GM12878 (cell line): ENCODE measurements around the gene LAMA5. TPM values are rescaled to one million over a fixed set of nuclear protein-coding genes. Genes with fewer than 3 reads are reported as not detected.

Experiments
- ATAC-seq: fragments of 200-7000 bp; cut with Tn5 transposase; 3 replicates; pipeline ENCODE4 v1.9.1; 2020; ENCODE audit warnings: mild to moderate bottlenecking, moderate library complexity
- BruUV-seq: library from RNA; stranded (reverse); fragments of 400-500 nt; replicated peaks from 2 replicates; lab custom pipeline; 2021; lab: Mats Ljungman, UMichigan
- CTCF ChIA-PET: fragments of 300-600 bp; sonication (Branson Sonifier 250); formaldehyde crosslinking; extraction: SDS; loops from one replicate; lab custom pipeline; 2021; ENCODE audit warnings: inconsistent platforms; lab: Yijun Ruan, JAX
- POLR2A ChIA-PET: fragments of 350-600 bp; formaldehyde crosslinking; extraction: SDS; loops from one replicate; lab custom pipeline; 2021; ENCODE audit warnings: inconsistent platforms; lab: Charles Lee
- RAD21 ChIA-PET: fragments of 300-600 bp; sonication (Branson Sonifier 250); formaldehyde crosslinking; loops from one replicate; lab custom pipeline; 2023; ENCODE audit warnings: antibody characterized with exemption; ENCODE audit not compliant: unreplicated experiment; lab: Charles Lee
- SMC1A ChIA-PET: fragments of 300-600 bp; sonication (Branson Sonifier 250); formaldehyde crosslinking; loops from one replicate; lab custom pipeline; 2023; ENCODE audit not compliant: unreplicated experiment, uncharacterized antibody; lab: Charles Lee
- DNase-seq: peaks from one replicate; pipeline ENCODE4 v3.0.0-alpha.2; 2011; ENCODE audit warnings: low read depth, low spot score
- FAIRE-seq: peaks from 3 replicates; lab custom pipeline; 2011; peaks lifted over from hg19 to GRCh38; lab: Jason Lieb, UNC
- H2AFZ ChIP-seq: 2 replicates; pipeline ENCODE4 v1.6.0; 2011; ENCODE audit warnings: low read depth, low read length, control low read depth; ENCODE audit not compliant: control insufficient read depth
- H3K27ac ChIP-seq: 2 replicates; pipeline ENCODE4 v1.5.1; 2011; ENCODE audit warnings: control low read depth; ENCODE audit not compliant: control insufficient read depth, insufficient read depth
- H3K27me3 ChIP-seq, 2 experiments: replicated peaks in 1 of 2; 2 replicates each; pipeline versions ENCODE4 v1.6.0 to v1.6.1; 2011; ENCODE audit warnings: low read length in 1 of 2; ENCODE audit not compliant: control insufficient read depth in 2 of 2, insufficient read depth in 2 of 2
- H3K36me3 ChIP-seq, 2 experiments: 2 replicates each; pipeline ENCODE4 v1.5.1; 2011; ENCODE audit warnings: low read length in 1 of 2; ENCODE audit not compliant: control insufficient read depth in 2 of 2, insufficient read depth in 2 of 2
- H3K4me1 ChIP-seq: 2 replicates; pipeline ENCODE4 v1.6.1; 2011; ENCODE audit warnings: mild to moderate bottlenecking, low read length, moderate library complexity, mixed read lengths; ENCODE audit not compliant: control insufficient read depth, insufficient read depth
- H3K4me2 ChIP-seq: 2 replicates; pipeline ENCODE4 v1.6.0; 2011; ENCODE audit warnings: control low read depth; ENCODE audit not compliant: control insufficient read depth, insufficient read depth
- H3K4me3 ChIP-seq: fragments of 200-600 bp; sonication (generic); 2 replicates; pipeline ENCODE4 v1.5.1; 2016
- H3K79me2 ChIP-seq: 2 replicates; pipeline ENCODE4 v1.6.0; 2011; ENCODE audit warnings: low read length; ENCODE audit not compliant: control insufficient read depth, insufficient read depth
- H3K9ac ChIP-seq: 2 replicates; pipeline ENCODE4 v1.8.0; 2011; ENCODE audit warnings: low read length, control low read depth, mixed read lengths; ENCODE audit not compliant: control insufficient read depth, insufficient read depth
- H3K9me3 ChIP-seq: replicated peaks from 3 replicates; pipeline ENCODE4 v1.5.1; 2011; ENCODE audit warnings: mild to moderate bottlenecking, low read length; ENCODE audit not compliant: control insufficient read depth, insufficient read depth
- H4K20me1 ChIP-seq: 2 replicates; pipeline ENCODE4 v1.6.0; 2011; ENCODE audit not compliant: control insufficient read depth, insufficient read depth
- BACH1 ChIP-seq: fragments of 450-650 bp; IDR thresholded peaks from 2 replicates; pipeline ENCODE4 v1.6.1; 2017; ENCODE audit warnings: mild to moderate bottlenecking, borderline replicate concordance
- DPF2 ChIP-seq: fragments of 450-650 bp; IDR thresholded peaks from 2 replicates; pipeline ENCODE4 v1.6.1; 2017; ENCODE audit warnings: mild to moderate bottlenecking
- E2F8 ChIP-seq: fragments of 450-650 bp; IDR thresholded peaks from 2 replicates; pipeline ENCODE4 v1.6.1; 2018; ENCODE audit warnings: mild to moderate bottlenecking, low read depth, moderate library complexity; ENCODE audit not compliant: partially characterized antibody
- EGR1 ChIP-seq, 2 experiments: IDR thresholded peaks; 1 replicate in 1 of 2; 2 replicates in 1 of 2; pipeline ENCODE4 v1.6.1; 2011 to 2012; ENCODE audit warnings: low read depth in 2 of 2, low read length in 2 of 2, borderline replicate concordance in 1 of 2, mild to moderate bottlenecking in 1 of 2, moderate library complexity in 1 of 2
- ETV6 ChIP-seq, 2 experiments: fragments of 450-650 bp in 1 of 2; IDR thresholded peaks in 1 of 2; conservative IDR thresholded peaks in 1 of 2; 2 replicates each; pipeline ENCODE4 v1.6.1; 2014; ENCODE audit warnings: antibody characterized with exemption in 1 of 2, borderline replicate concordance in 1 of 2, low read depth in 1 of 2, mild to moderate bottlenecking in 1 of 2, moderate library complexity in 1 of 2
- FOS ChIP-seq: IDR thresholded peaks from 3 replicates; pipeline ENCODE4 v1.6.1; 2011; ENCODE audit warnings: borderline replicate concordance; ENCODE audit not compliant: insufficient read length; ENCODE audit errors: extremely low read depth
- FOXK2 ChIP-seq: fragments of 450-650 bp; IDR thresholded peaks from 2 replicates; pipeline ENCODE4 v1.6.1; 2017; ENCODE audit warnings: mild to moderate bottlenecking, moderate library complexity
- IRF5 ChIP-seq: fragments of 450-650 bp; IDR thresholded peaks from 2 replicates; pipeline ENCODE4 v1.6.1; 2017; ENCODE audit warnings: borderline replicate concordance
- NFYB ChIP-seq: IDR thresholded peaks from 2 replicates; pipeline ENCODE4 v1.6.1; 2011; ENCODE audit warnings: low read depth, mild to moderate bottlenecking, low read length, improper control_type of control experiment, moderate library complexity; ENCODE audit not compliant: insufficient read depth
- POLR2AphosphoS5 ChIP-seq: IDR thresholded peaks from 2 replicates; pipeline ENCODE4 v1.6.1; 2011; ENCODE audit warnings: mild to moderate bottlenecking, low read length, inconsistent platforms
- RBBP5 ChIP-seq: fragments of 200-600 bp; sonication (generic); conservative IDR thresholded peaks from 2 replicates; pipeline ENCODE4 v1.6.1; 2016
- SMC3 ChIP-seq: IDR thresholded peaks from 2 replicates; pipeline ENCODE4 v1.6.1; 2011; ENCODE audit warnings: low read length, improper control_type of control experiment, borderline replicate concordance
- SPI1 ChIP-seq: IDR thresholded peaks from 2 replicates; pipeline ENCODE4 v1.6.1; 2011; ENCODE audit warnings: low read depth, mild to moderate bottlenecking, low read length, moderate library complexity, borderline replicate concordance; ENCODE audit not compliant: insufficient read depth
- STAT1 ChIP-seq: fragments of 450-650 bp; conservative IDR thresholded peaks from 2 replicates; pipeline ENCODE4 v1.6.1; 2014; ENCODE audit warnings: antibody characterized with exemption, mild to moderate bottlenecking
- TAF1 ChIP-seq: IDR thresholded peaks from 2 replicates; pipeline ENCODE4 v1.6.1; 2011; ENCODE audit warnings: mild to moderate bottlenecking, low read depth, low read length, borderline replicate concordance
- ZZZ3 ChIP-seq: IDR thresholded peaks from 2 replicates; pipeline ENCODE4 v1.6.1; 2011; ENCODE audit warnings: low read depth; ENCODE audit not compliant: control insufficient read depth, insufficient read length
- WGBS: methylation state at CpG from one replicate; pipeline ENCODE4 v1.1.6; 2016; ENCODE audit warnings: low lambda C conversion rate; ENCODE audit not compliant: insufficient replicate concordance, insufficient coverage; ENCODE audit errors: missing lambda C conversion rate; 5-methylcytosine and 5-hydroxymethylcytosine counted together
- in situ Hi-C: fragments of 300-500 bp; cut with MboI; formaldehyde crosslinking; loops from 9 replicates; pipeline ENCODE4 v1.14.3; 2018; ENCODE audit warnings: mixed read lengths
- intact Hi-C: fragments of 100-400 bp; cut with micrococcal nuclease; formaldehyde crosslinking; loops from one replicate; pipeline ENCODE4 v1.14.2; 2022; ENCODE audit not compliant: unreplicated experiment
- polyA plus RNA-seq, 11 experiments: library from polyadenylated mRNA; depleted of rRNA in 4 of 11; unstranded in 6 of 11; stranded (reverse) in 5 of 11; fragments of >200 nt; fragmentation: Nextera tagmentation in 4 of 11; fragmentation: Illumina TruSeq in 1 of 11; extraction: Ambion mirVana in 4 of 11; extraction: Trizol in 1 of 11; gene quantifications; 1 replicate in 1 of 11; 2 replicates in 10 of 11; pipeline versions ENCODE4 v1.2.1 to v1.2.3, GENCODE V29; 2011 to 2016; ENCODE audit warnings: inconsistent platforms in 2 of 11, missing spikeins in 2 of 11, low read depth in 1 of 11
- total RNA-seq, 4 experiments: library from RNA; depleted of rRNA in 3 of 4; stranded (reverse); fragments of >200 nt in 3 of 4; fragmentation: Illumina TruSeq in 1 of 4; extraction: Trizol in 1 of 4; gene quantifications; 2 replicates each; pipeline versions ENCODE4 v1.2.1 to v1.2.3, GENCODE V29; 2013 to 2021

Gene LAMA5
- total and polyA plus RNA-seq, 10 of the 15 experiments (the other 5 are each of a cell fraction or from before 2014, with no cell fraction given): 0.09 to 3.1 (median 1.6) TPM; not detected in 3

DNA sequence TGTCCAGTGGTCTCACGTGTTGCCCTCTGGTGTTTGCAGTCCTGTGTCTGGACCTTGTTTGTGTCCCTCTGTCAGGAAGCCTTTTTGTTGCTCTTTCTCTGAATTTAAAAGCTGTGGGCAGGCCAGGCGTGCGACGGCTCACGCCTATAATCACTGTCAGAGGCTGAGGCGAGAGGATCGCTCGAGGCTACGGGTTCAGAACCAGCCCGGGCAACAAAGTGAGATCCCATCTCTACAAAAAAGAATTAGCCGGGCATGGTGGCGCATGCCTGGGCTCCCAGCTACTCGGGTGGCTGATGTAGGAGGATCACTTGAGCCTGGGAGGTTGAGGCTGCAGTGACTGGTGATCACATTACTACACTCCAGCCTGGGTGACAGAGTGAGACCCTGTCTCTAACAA is 100.3 kb downstream of the LAMA5 start (continued):
- no peak for TF ChIP-seq IRF5

GRCh38 chr20:62266340-62266739 is 100.8 kb downstream of the LAMA5 start:
- no peak for FAIRE-seq
- SMC1A ChIA-PET: no interaction called here
- H3K36me3 ChIP-seq: peaks cover 9 to 14% of the 10 kb centered on the region in 2 experiments; a peak in 3 of 4 replicates
- no peaks in the 10 kb centered on the region; the same call in 2 of the 3 replicates for H3K9me3 ChIP-seq
- in situ Hi-C loops (no loop called here), intact Hi-C loops (no loop called here)
- CTCF ChIA-PET: interaction anchor here (1.0 kb wide), 1 partner anchor 124 kb away, joined by 3 read pairs; no protein-coding TSS in a partner anchor
- WGBS: 83% methylated on average over 10 of the region's 10 CpGs
- no TSS peak for BruUV-seq
- H4K20me1 ChIP-seq: no peaks in the 10 kb centered on the region
- no peak overlapping the region for H3K4me3 ChIP-seq
- no peaks in the 10 kb centered on the region for H3K27me3 ChIP-seq
- H3K27ac ChIP-seq: no peak overlapping the region
- H3K4me1 ChIP-seq: no peaks in the 10 kb centered on the region
- no peaks in the 10 kb centered on the region for H3K79me2 ChIP-seq
- DNase-seq: no peak
- H3K4me2 ChIP-seq: no peak overlapping the region
- POLR2A ChIA-PET: no interaction called here
- no peak for ATAC-seq
- RAD21 ChIA-PET: no interaction called here
- H2AFZ ChIP-seq: no peak overlapping the region
- no peak overlapping the region for H3K9ac ChIP-seq
- TF ChIP-seq E2F8 (no peak), POLR2AphosphoS5 (no peak), FOS (peak; percentile 14), TAF1 (no peak), NFYB (peak; percentile 77), EGR1 (IDR thresholded peaks at IDR 0.05; ENCODE audit: borderline replicate concordance in 1 of 2, low read depth in 2 of 2, low read length in 2 of 2) (no peak), SPI1 (no peak), RBBP5 (no peak), SMC3 (no peak), BACH1 (no peak), STAT1 (no peak), ETV6 (conservative IDR thresholded peaks at IDR 0.05 in 1 of 2, IDR thresholded peaks at IDR 0.05 in 1 of 2; ENCODE audit: borderline replicate concordance in 1 of 2, low read depth in 1 of 2) (no peak), DPF2 (no peak), ZZZ3 (no peak), FOXK2 (no peak)
